ENCODE measurements around the gene FAM76A.
A peak's percentile ranks its signal among the peaks of the same experiment; 100 is the strongest.
"Not testable (repeated sequence)": the region's sequence is repeated elsewhere in the genome, so short reads cannot be mapped to it uniquely, and the experiment has no call there.

FAM76A gene
- total RNA-seq = 7.1 to 29.4 (median 21.0) reads per million in 18 experiments

GRCh38 chr1:27725374-27726172, at the start of gene FAM76A:
Gene FAM76A (plus strand): TSS chr1:27725961. CDS start chr1:27726081, 120 bp downstream.
- DNase-seq = peak; percentile 100

- DNase-seq = no peak
Measured at GRCh38 chr1:27676410-27676809, 49.4 kb upstream of the FAM76A start.

DNA sequence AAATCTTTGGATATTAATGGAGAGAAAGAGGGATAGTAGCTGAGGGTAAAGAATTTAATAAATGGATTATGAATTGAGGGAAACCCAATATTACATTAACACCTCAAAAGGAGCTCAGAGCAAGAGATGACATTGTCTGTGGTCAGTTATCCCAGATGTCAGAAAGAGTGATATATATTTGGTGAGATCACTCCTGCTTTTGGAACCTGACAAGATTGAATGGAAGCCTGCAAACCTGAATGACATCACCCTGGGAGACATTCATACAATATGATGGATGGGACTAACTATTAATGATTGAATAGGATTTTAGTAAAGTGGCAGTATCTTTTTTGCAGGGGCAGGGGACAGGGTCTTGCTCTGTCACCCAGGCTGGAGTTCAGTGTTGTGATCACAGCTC, 47.0 kb upstream of the FAM76A start:
- DNase-seq = no peak

- DNase-seq = not testable (repeated sequence)
Measured at GRCh38 chr1:27680225-27680791, 45.5 kb upstream of the FAM76A start.

GRCh38 chr1:27681580-27681979, 44.2 kb upstream of the FAM76A start:
- DNase-seq = not testable (repeated sequence)

GRCh38 chr1:27682351-27682944, 43.3 kb upstream of the FAM76A start:
- no peak for DNase-seq

DNA sequence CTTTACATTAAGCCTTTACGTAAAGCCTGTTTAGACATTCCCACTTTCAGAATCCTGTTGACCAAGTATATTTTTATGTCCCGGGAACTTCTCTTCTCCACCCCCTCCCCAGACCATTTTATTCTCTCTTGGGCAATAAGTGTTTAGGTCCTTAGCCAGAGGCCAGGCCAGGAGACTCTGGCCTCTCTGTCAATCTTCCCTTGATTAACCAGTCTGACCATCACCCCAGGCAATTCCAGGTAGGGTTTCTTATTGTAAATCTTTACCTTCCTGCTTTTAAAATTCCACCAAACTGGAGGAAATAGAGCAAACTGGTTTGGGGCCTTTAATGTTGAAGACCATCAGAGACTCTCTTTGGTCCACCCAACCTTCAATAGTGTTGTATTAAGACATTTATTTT, 41.6 kb upstream of the FAM76A start:
- no peak for DNase-seq

DNA sequence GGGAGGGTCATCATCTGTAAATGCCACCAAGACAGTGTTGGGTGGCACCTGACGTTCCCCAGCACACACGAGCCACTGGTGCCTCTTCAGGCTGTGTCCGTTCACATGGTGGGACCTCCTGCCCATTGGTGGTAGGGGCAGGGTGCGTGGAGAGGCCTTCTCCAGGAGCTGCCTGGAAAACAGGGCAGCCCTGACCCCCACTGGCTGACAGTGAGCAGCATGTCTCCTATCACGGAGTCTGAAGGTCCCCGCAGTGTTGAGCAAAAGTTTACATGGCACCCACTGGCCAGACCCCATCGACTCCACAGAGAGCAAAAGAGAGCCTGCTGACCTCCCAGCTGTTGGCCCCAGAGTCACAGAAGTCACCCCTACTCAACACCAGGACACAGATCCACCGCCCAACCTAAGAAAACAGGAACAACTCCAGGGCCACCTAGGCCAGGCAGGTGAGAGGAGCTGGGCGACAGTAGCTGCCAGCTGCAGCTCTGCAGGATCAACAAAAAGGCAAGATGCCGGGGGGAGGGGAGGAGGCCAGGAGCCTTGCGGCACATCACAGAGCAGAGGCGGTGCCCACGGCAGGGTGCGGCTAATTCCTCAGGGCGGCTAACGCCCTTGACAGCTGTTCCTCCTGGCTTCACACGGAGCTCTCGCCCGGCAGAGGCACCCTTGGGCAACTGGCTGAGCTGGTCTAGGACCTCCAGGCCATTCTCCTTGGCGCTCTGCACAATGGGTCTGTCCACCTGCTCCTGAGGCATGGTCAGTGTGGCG, 39.4 kb upstream of the FAM76A start:
- DNase-seq = no peak

DNA sequence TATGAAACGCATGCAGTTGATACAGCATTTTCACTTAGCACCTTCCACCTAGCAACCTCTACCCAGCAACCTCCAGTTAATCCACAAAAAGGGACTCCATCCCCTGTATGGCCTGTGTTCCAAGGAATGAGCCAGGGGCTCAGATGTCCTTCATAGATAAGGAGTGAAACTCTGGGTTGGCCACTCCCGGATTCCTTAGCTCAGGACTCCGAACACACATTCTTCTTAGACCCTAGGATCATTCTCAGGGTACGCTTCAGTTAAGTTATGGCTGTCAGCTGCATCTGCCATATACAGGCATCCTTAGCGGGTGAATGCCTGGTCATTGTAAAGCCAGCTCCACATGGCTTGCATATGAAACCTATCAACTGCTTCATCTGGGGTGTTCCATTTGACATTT, 37.9 kb upstream of the FAM76A start:
- DNase-seq = no peak

- DNase-seq = no peak
Measured at GRCh38 chr1:27689423-27690173, 36.2 kb upstream of the FAM76A start.

DNA sequence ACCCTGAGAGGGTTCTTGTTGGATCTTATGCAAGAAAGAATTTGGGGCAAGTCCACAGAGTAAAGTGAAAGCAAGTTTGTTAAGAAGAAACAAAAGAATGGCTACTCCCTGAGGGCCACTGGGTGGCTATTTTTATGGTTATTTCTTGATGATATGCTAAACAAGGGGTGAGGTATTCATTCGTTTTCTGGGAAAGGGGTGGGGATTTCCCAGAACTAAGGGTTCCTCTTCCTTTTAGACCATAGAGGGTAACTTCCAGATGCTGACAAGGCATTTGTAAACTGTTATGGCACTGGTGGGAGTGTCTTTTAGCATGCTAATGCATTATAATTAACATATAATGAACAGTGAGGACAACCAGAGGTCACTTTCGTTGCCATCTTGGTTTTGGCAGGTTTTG, 35.6 kb upstream of the FAM76A start:
- DNase-seq = peak in 1 of 2 donors; percentile 23

GRCh38 chr1:27696835-27697234, 28.9 kb upstream of the FAM76A start:
- not testable (repeated sequence) for DNase-seq

DNA sequence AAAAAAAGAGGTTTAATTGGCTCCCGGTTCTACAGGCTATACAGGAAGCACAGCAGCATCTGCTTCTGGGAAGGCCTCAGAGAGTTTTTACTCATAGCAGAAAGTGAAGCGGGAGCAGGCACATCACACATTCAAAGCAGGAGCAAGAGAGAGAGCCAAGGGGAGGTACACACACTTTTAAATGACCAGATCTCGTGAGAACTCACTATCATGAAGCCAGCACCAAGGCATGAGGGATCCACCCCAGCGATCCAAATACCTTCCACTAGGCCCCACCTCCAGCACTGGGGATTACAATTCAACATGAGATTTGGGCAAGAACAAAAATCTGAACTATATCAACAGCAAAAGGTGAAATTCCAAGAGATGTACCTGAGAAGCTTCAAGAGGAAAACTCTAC, 20.8 kb upstream of the FAM76A start:
- no peak for DNase-seq

GRCh38 chr1:27705545-27705944, 20.2 kb upstream of the FAM76A start:
- no peak for DNase-seq

DNA sequence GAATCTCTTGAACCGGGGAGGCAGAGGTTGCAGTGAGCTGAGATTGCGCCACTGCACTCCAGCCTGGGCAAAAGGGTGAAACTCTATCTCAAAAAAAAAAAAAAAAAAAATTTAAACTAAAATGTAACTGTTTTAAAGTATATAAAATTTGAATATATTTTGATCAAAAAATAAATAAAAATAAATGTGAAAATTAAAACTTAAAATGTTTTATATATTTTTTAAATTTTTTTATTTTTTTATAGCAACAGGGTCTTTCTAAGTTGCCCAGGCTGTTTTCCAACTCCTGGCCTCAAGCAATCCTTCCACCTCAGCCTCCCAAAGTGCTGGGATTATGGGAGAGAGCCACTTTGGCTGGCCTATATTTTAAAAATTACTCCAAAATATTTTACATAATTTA, 15.2 kb upstream of the FAM76A start:
- DNase-seq = no peak

DNA sequence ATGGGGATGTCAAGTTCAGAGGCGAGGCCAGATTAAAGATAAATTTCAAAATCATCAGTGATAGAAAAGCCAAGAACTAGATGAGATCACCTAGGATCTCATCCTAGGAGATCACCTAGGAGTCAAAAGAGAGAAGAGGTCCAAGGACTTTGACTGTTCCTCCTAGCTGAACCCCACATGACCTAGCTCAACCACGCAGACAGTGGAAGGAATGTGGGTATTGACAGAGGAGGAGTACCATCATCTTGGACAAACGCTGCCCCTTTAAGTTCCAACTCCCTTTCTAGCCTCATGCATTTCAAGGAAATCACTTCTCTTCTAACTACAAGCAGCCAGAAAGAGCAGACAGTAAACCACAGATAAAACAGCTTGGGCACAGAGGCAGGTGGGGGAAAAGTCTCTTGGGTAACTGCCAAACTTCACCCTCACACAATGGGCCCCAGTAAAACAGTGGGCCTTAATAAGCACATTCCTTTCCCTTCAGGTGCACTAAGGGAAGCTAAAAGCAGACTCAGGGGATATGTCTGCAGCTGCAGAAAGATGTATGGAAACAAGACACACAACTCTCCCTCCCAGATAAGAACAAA, 12.5 kb upstream of the FAM76A start:
- no peak for DNase-seq

DNA sequence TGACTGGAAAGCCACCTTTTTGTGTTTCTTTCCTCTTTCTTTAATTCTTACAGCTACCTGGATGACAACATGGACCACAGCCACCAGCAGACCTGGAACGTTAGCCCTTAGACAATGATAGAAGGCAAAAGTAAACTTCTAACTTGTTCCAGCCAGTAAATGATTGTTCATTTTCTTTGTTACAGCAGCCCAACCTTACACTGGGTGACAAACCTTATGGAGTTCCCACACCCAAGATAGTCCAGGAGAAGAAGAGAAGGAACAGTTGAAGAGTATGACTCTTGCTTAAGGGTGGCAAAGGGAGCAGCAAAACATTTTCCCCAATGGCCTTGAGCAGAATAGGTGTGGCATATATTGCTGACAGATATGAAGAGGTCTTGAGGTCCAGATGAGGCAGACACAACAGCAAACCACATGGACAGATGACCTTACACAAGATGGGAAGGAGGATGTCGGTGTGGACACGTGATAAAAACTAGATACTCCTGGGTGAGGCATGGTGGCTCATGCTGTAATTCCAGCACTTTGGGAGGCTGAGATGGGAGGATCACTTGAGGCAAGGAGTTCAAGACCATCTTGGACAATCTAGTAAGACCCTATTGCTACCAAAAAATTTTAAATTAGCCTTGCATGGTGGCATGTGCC, 11.8 kb upstream of the FAM76A start:
- no peak for DNase-seq

GRCh38 chr1:27716262-27716895, 9.4 kb upstream of the FAM76A start:
- no peak for DNase-seq

DNA sequence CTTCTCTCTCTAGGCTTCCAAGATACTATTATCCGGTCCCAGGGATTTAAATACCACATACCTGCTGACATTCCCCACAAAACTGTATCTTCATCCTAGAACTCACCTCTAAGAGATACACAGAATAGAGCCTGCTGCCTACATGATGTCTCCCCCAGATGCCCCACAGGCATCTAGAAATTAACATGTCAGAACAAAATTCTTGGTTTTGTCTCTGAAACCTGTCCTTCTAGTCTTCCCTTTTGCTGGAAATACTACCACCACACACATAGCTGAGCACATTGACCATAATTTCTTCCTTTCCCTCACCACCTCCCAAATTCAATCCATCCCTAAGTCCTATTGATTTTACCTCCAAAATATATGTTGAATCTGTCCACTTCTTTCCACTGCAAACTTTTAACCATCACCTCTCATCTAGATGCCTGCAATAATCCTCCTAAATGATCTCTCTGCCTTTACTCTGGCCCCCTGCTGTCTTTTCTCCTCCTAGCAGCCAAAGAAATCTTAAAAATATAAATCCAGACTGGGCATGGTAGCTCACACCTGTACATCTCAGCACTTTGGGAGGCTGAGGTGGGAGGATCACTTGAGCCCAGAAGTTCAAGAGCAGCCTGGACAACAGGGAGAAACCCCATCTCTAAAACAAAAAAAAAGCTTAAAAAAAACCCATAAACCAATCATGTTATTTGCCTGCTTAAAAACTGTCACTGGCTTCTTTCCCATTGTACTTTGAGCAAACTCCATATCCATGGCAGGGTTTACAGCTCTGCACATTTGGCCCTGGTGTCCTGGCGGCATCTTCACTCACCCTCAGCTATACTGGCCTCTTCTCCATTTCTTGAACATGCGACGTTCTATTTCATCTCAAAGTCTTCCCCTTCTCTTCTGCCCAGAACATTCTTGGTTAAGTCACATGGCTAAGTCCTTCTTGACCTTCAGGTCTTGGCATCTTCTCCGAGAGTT, 6.2 kb upstream of the FAM76A start:
- no peak for DNase-seq

DNA sequence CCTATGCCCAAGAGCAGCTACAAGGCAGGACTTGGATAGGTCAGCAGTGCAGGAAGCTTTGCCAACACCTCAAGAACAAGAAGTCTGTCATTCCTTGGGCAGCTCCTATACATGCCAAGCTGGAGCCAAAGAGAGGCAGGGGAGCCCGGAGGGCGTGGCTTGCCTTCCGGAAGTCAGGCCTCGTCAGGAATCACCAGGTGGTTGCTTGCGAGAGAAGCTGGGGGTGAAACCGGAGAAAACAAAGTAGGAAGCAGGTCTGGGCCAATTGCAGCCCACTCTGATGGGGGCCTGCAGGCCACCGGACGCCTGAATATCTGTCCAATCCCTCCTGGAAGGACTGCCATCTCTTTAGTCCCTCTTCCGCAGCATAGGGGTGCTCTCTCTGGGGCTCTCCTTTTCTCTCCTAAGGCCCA, 794 bp upstream of the FAM76A start:
- DNase-seq = no peak
